GM19239 (cell line): ENCODE data around the gene ZNF787.

Experiments
- DNase-seq: peaks from one replicate; pipeline ENCODE4 v3.0.0; 2011; ENCODE audit warnings: low spot score; ENCODE audit not compliant: insufficient read length
- FAIRE-seq: peaks from 2 replicates; lab custom pipeline; 2011; peaks lifted over from hg19 to GRCh38; lab: Jason Lieb, UNC

Gene ZNF787

GRCh38 chr19:56145698-56146097 is 24.6 kb upstream of the ZNF787 start:
- FAIRE-seq (no peak), DNase-seq (no peak)

- no peak for DNase-seq
- FAIRE-seq = no peak
Measured at GRCh38 chr19:56144831-56145230, 23.7 kb upstream of the ZNF787 start.

- FAIRE-seq = no peak
- no peak for DNase-seq
Measured at GRCh38 chr19:56144376-56144775, 23.3 kb upstream of the ZNF787 start.

GRCh38 chr19:56142897-56143434 is 21.9 kb upstream of the ZNF787 start:
- FAIRE-seq (no peak), DNase-seq (no peak)

GRCh38 chr19:56142087-56142787 is 21.1 kb upstream of the ZNF787 start:
- no peak for FAIRE-seq
- DNase-seq = no peak

GRCh38 chr19:56141417-56141993 is 20.4 kb upstream of the ZNF787 start:
- FAIRE-seq (no peak), DNase-seq (peak; percentile 57)

GRCh38 chr19:56140583-56141416 is 19.7 kb upstream of the ZNF787 start, which contains the start of gene ZNF444:
ZNF444 (plus strand) TSS chr19:56141287; CDS start chr19:56146912, 5,625 bp downstream.
- DNase-seq (peak; percentile 99), FAIRE-seq (peak; percentile 98)

- DNase-seq = no peak
- no peak for FAIRE-seq
Measured at GRCh38 chr19:56139847-56140582, 18.9 kb upstream of the ZNF787 start.

- DNase-seq (no peak), FAIRE-seq (no peak)
Measured at GRCh38 chr19:56138069-56138468, 17.0 kb upstream of the ZNF787 start.

GRCh38 chr19:56137405-56137804 is 16.3 kb upstream of the ZNF787 start:
- no peak for FAIRE-seq

GRCh38 chr19:56136362-56136761 is 15.3 kb upstream of the ZNF787 start:
- DNase-seq = no peak
- FAIRE-seq = no peak

More at GRCh38 chr19:56137405-56137804, 16.3 kb upstream of the ZNF787 start:
- DNase-seq = no peak

- DNase-seq = no peak
- FAIRE-seq = no peak
Measured at GRCh38 chr19:56134654-56134921, 13.5 kb upstream of the ZNF787 start.

- FAIRE-seq = no peak
- DNase-seq = no peak
Measured at GRCh38 chr19:56133858-56134653, 13.0 kb upstream of the ZNF787 start.

GRCh38 chr19:56132316-56132822 is 11.3 kb upstream of the ZNF787 start:
- no peak for FAIRE-seq

GRCh38 chr19:56131651-56132050 is 10.6 kb upstream of the ZNF787 start:
- DNase-seq (no peak), FAIRE-seq (no peak)

More at GRCh38 chr19:56132316-56132822, 11.3 kb upstream of the ZNF787 start:
- no peak for DNase-seq

GRCh38 chr19:56130006-56130405 is 8.9 kb upstream of the ZNF787 start:
- DNase-seq (no peak), FAIRE-seq (no peak)

GRCh38 chr19:56126983-56127780 is 6.1 kb upstream of the ZNF787 start:
- no peak for DNase-seq
- FAIRE-seq = no peak

GRCh38 chr19:56125806-56126590 is 4.9 kb upstream of the ZNF787 start:
- no peak for DNase-seq
- FAIRE-seq = no peak
